Adrenal gland (tissue), 5 donors: ENCODE measurements around the gene MYH13.

Experiments used
- CTCF ChIP-seq, 6 experiments: fragments of 450-650 bp in 4 of 6; fragments of 200-600 bp in 2 of 6; sonication (generic) in 1 of 6; IDR thresholded peaks; 1 replicate in 5 of 6; 2 replicates in 1 of 6; pipeline versions ENCODE4 v1.5.1 to v1.8.0; 2016 to 2021; ENCODE audit warnings: antibody characterized with exemption in 6 of 6, mild to moderate bottlenecking in 2 of 6, moderate library complexity in 1 of 6
- POLR2A ChIP-seq, 2 donors: fragments of 450-650 bp; IDR thresholded peaks; one replicate each; pipeline ENCODE4 v1.6.1; 2017; ENCODE audit warnings: antibody characterized with exemption in 2 of 2, mild to moderate bottlenecking in 2 of 2, moderate library complexity in 1 of 2
- donor health status: DM: no; HTN: no; CAD: no.

DNA sequence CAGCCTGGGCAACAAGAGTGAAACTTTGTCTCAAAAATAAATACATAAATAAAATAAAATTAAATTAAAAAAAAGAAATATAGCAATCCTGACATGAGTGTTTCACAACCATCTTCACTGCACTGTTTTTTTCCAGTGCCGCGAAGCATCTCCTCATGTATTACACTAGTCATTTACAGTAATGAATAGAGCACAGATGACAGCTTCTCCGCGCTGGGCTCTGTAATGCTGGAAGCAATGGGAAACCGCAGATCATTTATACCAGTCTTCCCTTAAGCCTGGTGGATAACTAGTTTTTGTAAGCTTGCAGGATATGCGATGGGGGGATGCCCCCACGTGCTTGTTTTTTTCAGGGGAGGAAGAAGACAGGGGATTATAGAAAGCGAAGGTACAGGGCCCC, 86.9 kb downstream of the MYH13 start:
- TF ChIP-seq CTCF (IDR thresholded peaks at IDR 0.05) (no peak), POLR2A (IDR thresholded peaks at IDR 0.05) (no peak)
